IMR-90 (cell line): ENCODE results near the gene SOX30. TPM values are rescaled to one million over a fixed set of nuclear protein-coding genes. Genes with fewer than 3 reads are reported as not detected.

Experiments
- ATAC-seq: fragments of 200-7000 bp; cut with Tn5 transposase; 2 replicates; pipeline ENCODE4 v1.9.1; 2020; ENCODE audit warnings: low read depth, mild to moderate bottlenecking, moderate library complexity
- BruUV-seq: library from RNA; stranded (reverse); fragments of 400-500 nt; replicated peaks from 2 replicates; lab custom pipeline; 2021; lab: Mats Ljungman, UMichigan
- CTCF ChIA-PET: fragments of 300-600 bp; formaldehyde crosslinking; extraction: SDS; loops from one replicate; lab custom pipeline; 2021; ENCODE audit warnings: antibody characterized with exemption; lab: Yijun Ruan, JAX
- POLR2A ChIA-PET: fragments of 300-600 bp; sonication (Branson Sonifier 250); formaldehyde crosslinking; loops from one replicate; lab custom pipeline; 2022; ENCODE audit warnings: antibody characterized with exemption; ENCODE audit not compliant: unreplicated experiment; lab: Charles Lee
- DNase-seq: peaks from one replicate; pipeline ENCODE4 v3.0.0; 2013
- H2AFZ ChIP-seq: replicated peaks from 2 replicates; pipeline ENCODE3; 2013; ENCODE audit warnings: low read length, mild to moderate bottlenecking; ENCODE audit not compliant: poor library complexity
- H2AK5ac ChIP-seq: 2 replicates; pipeline ENCODE4 v1.6.1; 2013; ENCODE audit warnings: low read depth, low read length, inconsistent platforms
- H2AK9ac ChIP-seq: replicated peaks from 2 replicates; pipeline ENCODE3; 2013; ENCODE audit warnings: mild to moderate bottlenecking, low read depth, low read length, moderate library complexity; ENCODE audit not compliant: poor library complexity
- H2BK120ac ChIP-seq: 2 replicates; pipeline ENCODE4 v1.6.1; 2013; ENCODE audit warnings: low read depth, low read length, inconsistent platforms
- H2BK15ac ChIP-seq: 3 replicates; pipeline ENCODE4 v1.6.1; 2013; ENCODE audit warnings: low read depth, low read length, inconsistent platforms
- H2BK20ac ChIP-seq: 2 replicates; pipeline ENCODE4 v1.6.1; 2013; ENCODE audit warnings: low read depth, mild to moderate bottlenecking, inconsistent platforms, low read length, moderate library complexity
- H2BK5ac ChIP-seq: 2 replicates; pipeline ENCODE4 v1.6.1; 2013; ENCODE audit warnings: mild to moderate bottlenecking, low read depth, low read length, inconsistent platforms; ENCODE audit not compliant: poor library complexity, severe bottlenecking
- H3K14ac ChIP-seq: replicated peaks from 2 replicates; pipeline ENCODE4 v1.6.1; 2013; ENCODE audit warnings: low read depth, low read length, inconsistent platforms
- H3K18ac ChIP-seq: 2 replicates; pipeline ENCODE4 v1.6.1; 2013; ENCODE audit warnings: low read depth, low read length, control low read depth
- H3K23ac ChIP-seq: 2 replicates; pipeline ENCODE4 v1.6.1; 2013; ENCODE audit warnings: low read depth, low read length, inconsistent platforms
- H3K27ac ChIP-seq: 2 replicates; pipeline ENCODE4 v1.5.1; 2013; ENCODE audit warnings: mild to moderate bottlenecking, control low read depth, low read length; ENCODE audit not compliant: insufficient read depth
- H3K27me3 ChIP-seq: 2 replicates; pipeline ENCODE4 v1.6.1; 2013; ENCODE audit warnings: low read length; ENCODE audit not compliant: control insufficient read depth, insufficient read depth
- H3K36me3 ChIP-seq: 2 replicates; pipeline ENCODE4 v1.6.1; 2013; ENCODE audit warnings: low read length, mixed read lengths; ENCODE audit not compliant: control insufficient read depth, insufficient read depth
- H3K4ac ChIP-seq: 2 replicates; pipeline ENCODE4 v1.6.1; 2013; ENCODE audit warnings: low read depth, low read length, inconsistent platforms
- H3K4me1 ChIP-seq: 2 replicates; pipeline ENCODE4 v1.6.1; 2013; ENCODE audit warnings: low read length, mixed read lengths; ENCODE audit not compliant: control insufficient read depth, insufficient read depth
- H3K4me2 ChIP-seq: 2 replicates; pipeline ENCODE4 v1.6.1; 2013; ENCODE audit warnings: low read depth, mild to moderate bottlenecking, control low read depth, low read length, moderate library complexity
- H3K4me3 ChIP-seq: 2 replicates; pipeline ENCODE4 v1.5.1; 2013; ENCODE audit warnings: low read depth, mild to moderate bottlenecking, control low read depth, low read length, moderate library complexity; ENCODE audit not compliant: insufficient read depth
- H3K56ac ChIP-seq: 2 replicates; pipeline ENCODE4 v1.6.1; 2013; ENCODE audit warnings: low read length, inconsistent platforms; ENCODE audit not compliant: insufficient read depth; ENCODE audit errors: extremely low read depth
- H3K79me1 ChIP-seq, 2 experiments: 2 replicates each; pipeline ENCODE4 v1.6.1; 2013; ENCODE audit warnings: low read length in 2 of 2, inconsistent platforms in 1 of 2, low read depth in 1 of 2
- H3K9ac ChIP-seq: 2 replicates; pipeline ENCODE4 v1.6.1; 2013; ENCODE audit warnings: low read depth, low read length, control low read depth
- H3K9me1 ChIP-seq: 2 replicates; pipeline ENCODE4 v1.6.1; 2013; ENCODE audit warnings: low read length, inconsistent platforms; ENCODE audit not compliant: insufficient read depth
- H3K9me3 ChIP-seq: 2 replicates; pipeline ENCODE4 v1.6.1; 2013; ENCODE audit warnings: low read length; ENCODE audit not compliant: control insufficient read depth, insufficient read depth
- H4K20me1 ChIP-seq: 2 replicates; pipeline ENCODE4 v1.6.1; 2013; ENCODE audit warnings: low read length, inconsistent platforms; ENCODE audit not compliant: insufficient read depth
- H4K5ac ChIP-seq: 2 replicates; pipeline ENCODE4 v1.6.1; 2013; ENCODE audit warnings: mild to moderate bottlenecking, low read depth, low read length, control low read depth
- H4K8ac ChIP-seq, 2 experiments: 2 replicates each; pipeline ENCODE4 v1.6.1; 2013; ENCODE audit warnings: low read depth in 2 of 2, low read length in 2 of 2, control low read depth in 1 of 2, inconsistent platforms in 1 of 2
- H4K91ac ChIP-seq: 2 replicates; pipeline ENCODE4 v1.6.1; 2013; ENCODE audit warnings: low read depth, low read length, inconsistent platforms; ENCODE audit not compliant: insufficient read depth
- ELK1 ChIP-seq: fragments of 150-350 bp; IDR thresholded peaks from 2 replicates; pipeline ENCODE4 v1.6.1; 2016; ENCODE audit warnings: low read depth, mild to moderate bottlenecking, low read length, moderate library complexity, borderline replicate concordance
- MXI1 ChIP-seq: IDR thresholded peaks from 2 replicates; pipeline ENCODE4 v1.6.1; 2012; ENCODE audit warnings: low read depth, mild to moderate bottlenecking, low read length, moderate library complexity, borderline replicate concordance
- WGBS, 2 experiments: methylation state at CpG; one replicate each; pipeline versions ENCODE4 v1.1.5 to v1.1.7; 2013; ENCODE audit warnings: missing lambda C conversion rate in 2 of 2; ENCODE audit not compliant: insufficient read length in 1 of 2; ENCODE audit errors: extremely low coverage in 2 of 2; 5-methylcytosine and 5-hydroxymethylcytosine counted together
- dilution Hi-C: fragments of 300-500 bp; cut with HindIII; formaldehyde crosslinking; loops from one replicate; pipeline ENCODE4 v1.14.3; 2018; ENCODE audit warnings: low sequenced_read_pairs; ENCODE audit not compliant: unreplicated experiment
- in situ Hi-C: fragments of 300-500 bp; cut with MboI; formaldehyde crosslinking; loops from 3 replicates; pipeline ENCODE4 v1.14.3; 2019; ENCODE audit warnings: low sequenced_read_pairs, inconsistent platforms, mixed read lengths
- intact Hi-C: fragments of 100-400 bp; cut with micrococcal nuclease; formaldehyde crosslinking; loops from 2 replicates; pipeline ENCODE4 v1.10.0; 2022
- polyA plus RNA-seq, 3 experiments: library from polyadenylated mRNA; depleted of rRNA; stranded (reverse); fragments of >200 nt; gene quantifications; 2 replicates each; pipeline ENCODE4 v1.2.3, GENCODE V29; 2012; ENCODE audit warnings: low replicate concordance in 1 of 3
- total RNA-seq: library from RNA; depleted of rRNA; stranded (reverse); fragments of >200 nt; gene quantifications from 2 replicates; pipeline ENCODE4 v1.2.3, GENCODE V29; 2012

SOX30 gene
- total and polyA plus RNA-seq, 2 of the 4 experiments (the other 2 are of a cell fraction): not detected

- H3K36me3 ChIP-seq: no peaks in the 10 kb centered on the region
- peaks cover 6% of the 10 kb centered on the region for H3K4me1 ChIP-seq
- H2BK120ac ChIP-seq: peak overlapping the region; percentile 54; the same call in 1 of the 2 replicates
- BruUV-seq: no TSS peak
- in situ Hi-C loops: no loop called here
- H3K9ac ChIP-seq: no peak overlapping the region
- no peak overlapping the region for H2BK20ac ChIP-seq
- no peak overlapping the region for H2BK5ac ChIP-seq
- no peak overlapping the region for H4K8ac ChIP-seq
- H3K27ac ChIP-seq: no peak overlapping the region
- no peak for DNase-seq
- ChIA-PET CTCF (interaction anchor here (0.6 to 1.2 kb wide), 2 partner anchors 9 to 16 kb away, joined by 3 to 4 read pairs; no protein-coding TSS in a partner anchor), POLR2A (no interaction called here)
- dilution Hi-C loops: no loop called here
- H2BK15ac ChIP-seq: peak overlapping the region; percentile 74; the same call in 1 of the 3 replicates
- H3K23ac ChIP-seq: 0 out of 2 replicates have a peak overlapping the region, but pooled peaks have one; percentile 46
- peaks cover 13% of the 10 kb centered on the region; the same call in 1 of the 2 replicates for H3K9me1 ChIP-seq
- no peak overlapping the region for H3K18ac ChIP-seq
- H3K79me1 ChIP-seq: peaks cover 0 to 26% of the 10 kb centered on the region in 2 experiments; a peak in 2 of 4 replicates
- no peak overlapping the region for H2AFZ ChIP-seq
- H3K56ac ChIP-seq: peak overlapping the region; percentile 52; the same call in 1 of the 2 replicates
- H3K9me3 ChIP-seq: no peaks in the 10 kb centered on the region
- TF ChIP-seq ELK1: no peak
- TF ChIP-seq MXI1: no peak
- H3K14ac ChIP-seq: 0 out of 2 replicates have a peak overlapping the region, but pooled peaks have one; percentile 6
- H3K27me3 ChIP-seq: no peaks in the 10 kb centered on the region
- no peak overlapping the region for H3K4me3 ChIP-seq
- no peak overlapping the region for H4K5ac ChIP-seq
- intact Hi-C loops: loop anchor here (5.0 kb wide), 2 partner anchors 89 to 101 kb away; no protein-coding TSS in a partner anchor
- H4K91ac ChIP-seq: peak overlapping the region; percentile 24; the same call in 1 of the 2 replicates
- WGBS, 2 experiments: no CpG with 5 or more reads among the region's 6 CpGs
- no peak for ATAC-seq
- peak overlapping the region; percentile 40 for H2AK5ac ChIP-seq
- no peaks in the 10 kb centered on the region; the same call in 1 of the 2 replicates for H4K20me1 ChIP-seq
- H3K4me2 ChIP-seq: no peak overlapping the region
- H2AK9ac ChIP-seq: no peak overlapping the region
- peak overlapping the region; percentile 47 for H3K4ac ChIP-seq
Measured at GRCh38 chr5:157578079-157578780, 74.0 kb downstream of the SOX30 start.
